LoVo (cell line): ENCODE data around the gene TSPAN9.

Experiments used
- DNase-seq: peaks from one replicate; pipeline ENCODE4 v3.0.0-alpha.2; 2016; ENCODE audit warnings: low spot score

The TSPAN9 gene

DNA sequence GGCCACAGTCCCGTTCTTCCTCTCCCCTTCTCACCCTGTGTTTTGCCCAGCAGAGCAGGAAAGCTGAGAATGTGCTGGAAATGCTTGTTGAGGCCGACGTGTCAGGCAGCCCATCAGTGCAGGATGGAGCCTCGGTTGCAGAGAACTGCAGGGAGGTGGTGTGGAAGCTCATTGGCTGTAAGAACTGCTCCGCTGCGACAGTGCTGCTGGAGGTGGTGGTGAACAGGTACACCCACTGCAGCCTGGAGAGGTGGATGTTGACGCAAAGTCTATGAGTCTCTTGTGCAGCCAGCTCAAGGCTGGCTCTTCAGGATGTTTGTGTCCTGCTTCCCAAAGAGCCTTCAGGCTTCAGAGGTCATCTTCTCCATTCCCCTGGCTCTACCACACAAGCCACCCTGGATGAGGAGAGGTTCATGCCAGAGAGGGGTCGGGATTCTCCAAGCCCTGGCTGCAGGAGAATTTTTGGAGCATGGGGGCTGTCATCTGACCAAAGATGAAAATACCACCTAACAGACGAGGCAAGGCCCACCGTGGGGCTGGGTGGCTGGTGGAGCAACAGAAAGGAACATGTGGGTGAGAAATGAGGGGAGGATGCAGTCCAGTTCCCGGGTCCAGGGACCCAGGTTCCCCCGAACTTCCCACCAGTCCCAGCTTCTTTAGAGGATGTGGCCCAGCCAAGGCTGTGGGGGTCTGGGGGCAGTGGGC is 239.7 kb downstream of the TSPAN9 start:
- no peak for DNase-seq

DNA sequence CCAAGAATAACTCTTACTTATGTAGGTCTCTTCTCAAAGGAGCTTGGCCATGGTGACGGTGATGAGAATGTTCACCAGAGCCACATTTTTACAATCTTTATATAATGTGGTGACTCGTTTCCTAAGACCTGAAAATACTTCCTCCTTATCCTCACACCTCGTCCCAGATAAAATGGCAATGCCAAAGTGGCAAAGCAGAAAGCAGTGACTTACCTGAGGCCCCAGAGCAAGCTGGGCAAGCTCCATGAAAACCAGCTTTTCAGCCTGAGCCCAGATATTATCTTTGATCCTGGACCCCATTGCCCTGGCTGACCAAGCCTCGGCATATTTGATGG is 240.3 kb downstream of the TSPAN9 start:
- DNase-seq, result no peak

DNA sequence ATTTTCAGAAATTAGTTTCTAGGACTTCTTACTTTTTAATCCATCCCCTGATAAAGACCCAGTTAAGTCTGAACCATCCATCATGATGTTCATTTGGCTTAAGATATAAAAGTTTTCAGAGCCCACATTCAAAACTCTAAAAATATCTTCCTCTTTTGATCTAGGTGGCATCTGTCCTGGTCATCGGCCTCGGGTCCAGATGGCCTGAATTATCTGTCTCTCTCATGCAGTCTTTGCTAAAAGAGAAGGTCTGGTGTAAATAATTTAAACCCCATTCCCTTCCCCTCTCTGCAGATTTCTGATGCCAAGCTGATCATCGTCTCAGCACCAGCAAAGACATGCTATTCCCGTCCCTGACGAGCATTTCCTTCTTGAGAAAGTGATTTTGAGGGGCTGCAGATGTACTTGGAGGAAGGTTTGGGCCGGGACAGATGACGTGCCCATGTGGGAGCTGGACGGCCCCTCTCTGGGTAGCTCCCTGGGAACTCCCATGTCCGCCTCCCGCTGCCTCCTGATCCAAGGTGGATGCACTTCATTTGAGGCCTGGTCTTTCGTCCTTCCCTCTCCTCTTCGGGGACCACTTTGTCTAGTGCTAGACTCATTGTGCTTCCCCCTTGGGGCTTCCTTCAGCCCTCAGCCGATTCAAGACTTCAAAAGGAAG is 240.8 kb downstream of the TSPAN9 start:
- no peak for DNase-seq

DNA sequence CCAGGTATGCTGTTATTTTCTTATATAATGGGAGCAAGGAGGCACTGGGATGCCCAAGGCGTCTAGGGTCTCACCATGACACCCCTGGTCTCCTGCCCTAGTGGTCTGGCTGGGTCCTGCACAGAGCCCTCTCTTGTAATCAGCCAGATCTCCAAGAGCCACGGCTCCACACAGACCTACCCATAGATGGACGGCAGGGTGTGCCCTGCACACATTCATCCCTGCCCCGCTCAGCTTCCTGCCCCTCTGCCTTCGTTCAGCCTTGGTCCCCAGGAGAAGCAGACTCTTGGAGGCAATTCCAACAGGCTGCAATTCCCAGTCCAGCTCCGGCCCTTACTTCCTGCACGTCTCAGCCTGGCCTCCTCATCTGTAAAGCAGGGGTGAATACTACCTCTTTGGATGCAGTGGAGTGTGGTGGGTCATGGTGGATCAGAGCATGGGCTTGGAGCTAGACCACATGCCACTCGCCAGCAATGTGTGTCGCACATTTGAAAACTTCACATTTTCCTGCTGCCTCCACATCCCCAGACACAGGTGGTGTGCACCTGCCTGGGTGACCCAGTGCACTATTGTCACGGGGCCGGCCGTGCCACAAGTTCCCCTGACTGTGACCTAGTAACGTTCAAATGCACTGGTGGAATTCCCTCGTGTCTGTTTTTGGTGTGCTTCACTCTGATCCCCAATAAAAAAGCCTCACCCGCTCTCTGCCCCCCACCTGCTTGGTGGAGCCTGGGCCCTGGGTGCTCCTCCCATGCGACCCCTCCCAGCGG is 242.7 kb downstream of the TSPAN9 start:
- no peak for DNase-seq

DNA sequence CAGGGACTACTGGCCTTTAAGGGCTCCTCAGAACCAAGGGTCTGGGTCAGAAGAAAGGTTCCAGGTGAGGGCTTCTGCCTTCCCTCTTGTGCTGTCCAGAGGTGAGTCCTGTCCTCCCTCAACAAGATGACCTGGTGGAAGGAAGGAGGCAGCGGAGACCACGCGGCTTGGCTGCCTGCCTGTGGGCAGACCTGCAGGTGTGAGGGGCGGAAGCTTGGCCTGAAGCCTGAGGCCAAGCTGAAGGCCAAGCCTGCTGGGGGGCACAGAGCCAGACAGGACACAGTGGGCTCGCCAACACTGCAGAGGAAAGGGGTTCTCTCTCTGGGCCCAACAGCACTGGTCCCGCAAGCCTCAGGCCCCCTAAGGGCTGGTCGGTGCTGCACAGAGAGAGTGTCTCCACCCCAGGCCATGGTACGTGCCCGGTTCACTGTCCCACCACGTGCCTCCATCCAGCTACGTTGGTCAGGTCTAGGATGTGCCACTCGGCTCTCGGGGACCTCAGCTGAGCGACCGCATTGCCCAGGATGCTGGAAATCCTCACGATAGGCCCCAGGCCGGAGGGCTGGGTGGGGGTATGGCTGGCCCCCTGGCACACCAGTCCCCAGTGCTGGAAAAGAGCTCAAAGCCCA is 243.8 kb downstream of the TSPAN9 start:
- no peak for DNase-seq

DNA sequence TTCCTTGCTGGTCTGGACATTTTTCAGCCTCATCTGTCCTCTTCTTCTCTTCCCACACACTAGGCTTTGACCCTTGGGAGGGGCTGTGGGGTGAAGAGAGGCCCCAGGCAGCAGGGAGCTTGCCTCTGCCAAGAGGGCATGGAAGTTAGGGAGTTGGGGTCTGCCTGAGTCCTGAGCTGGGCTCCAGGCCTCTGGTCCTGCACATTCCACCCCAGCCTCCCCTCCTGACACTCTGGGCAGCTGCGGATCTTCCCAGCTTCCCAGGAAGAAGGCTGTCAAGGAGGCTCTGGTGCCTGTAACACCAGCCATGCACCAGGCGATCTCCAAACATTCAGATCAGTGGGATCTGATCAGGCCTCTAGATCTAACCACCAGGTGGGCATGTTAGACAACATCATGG is 244.7 kb downstream of the TSPAN9 start:
- DNase-seq, result no peak

DNA sequence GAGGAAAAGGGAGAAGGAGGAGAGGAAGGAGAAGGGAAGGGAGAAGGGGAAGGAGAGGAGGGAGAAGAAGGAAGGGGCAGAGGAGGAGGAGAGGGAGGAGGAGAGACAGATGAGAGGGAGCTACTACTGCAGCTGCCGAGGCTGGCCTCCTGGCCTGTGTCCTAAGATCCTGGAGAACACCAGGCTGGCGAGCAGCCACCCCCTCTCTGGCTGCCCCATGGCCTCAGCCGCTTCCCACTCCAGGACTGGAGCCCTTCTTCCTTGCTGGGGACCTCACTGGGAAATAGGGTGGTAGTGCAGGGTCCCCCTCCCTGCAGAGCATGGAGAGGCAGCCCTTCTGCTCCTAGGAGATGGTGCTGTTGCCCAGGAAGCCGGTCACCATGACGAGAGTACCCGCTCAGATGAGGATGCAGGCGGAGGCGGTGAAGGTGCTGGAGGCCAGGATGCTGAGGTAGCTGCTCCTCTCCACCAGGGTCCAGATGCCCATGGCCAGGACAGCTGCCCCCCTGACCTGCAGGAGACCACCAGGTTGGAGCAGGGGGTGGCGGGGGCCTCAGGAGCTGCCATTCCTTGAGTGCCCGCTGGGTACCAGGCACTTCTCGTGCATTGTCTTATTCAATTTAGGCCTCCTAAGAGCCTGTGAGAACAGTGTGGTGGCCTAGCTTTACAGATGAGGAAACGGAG is 246.0 kb downstream of the TSPAN9 start:
- no peak for DNase-seq

DNA sequence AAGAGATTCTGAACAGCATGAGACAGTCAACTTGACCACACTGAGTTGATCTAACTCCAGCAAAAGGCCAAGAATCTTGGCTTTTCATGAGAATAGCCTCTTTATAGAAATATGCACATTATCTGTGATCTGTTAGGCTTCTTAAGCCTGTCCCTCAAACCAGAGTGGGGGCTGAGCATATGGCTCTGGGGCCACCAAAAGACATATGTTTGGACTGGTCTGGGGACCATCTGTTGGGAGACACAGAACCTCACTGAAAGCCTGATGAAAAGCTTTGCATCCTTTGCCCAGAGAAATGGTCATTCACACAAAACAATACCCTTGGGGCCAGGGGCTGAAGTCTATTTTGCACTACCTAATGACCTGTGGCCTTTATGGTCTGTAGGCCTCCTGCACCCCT is 248.6 kb downstream of the TSPAN9 start:
- DNase-seq, result no peak

DNA sequence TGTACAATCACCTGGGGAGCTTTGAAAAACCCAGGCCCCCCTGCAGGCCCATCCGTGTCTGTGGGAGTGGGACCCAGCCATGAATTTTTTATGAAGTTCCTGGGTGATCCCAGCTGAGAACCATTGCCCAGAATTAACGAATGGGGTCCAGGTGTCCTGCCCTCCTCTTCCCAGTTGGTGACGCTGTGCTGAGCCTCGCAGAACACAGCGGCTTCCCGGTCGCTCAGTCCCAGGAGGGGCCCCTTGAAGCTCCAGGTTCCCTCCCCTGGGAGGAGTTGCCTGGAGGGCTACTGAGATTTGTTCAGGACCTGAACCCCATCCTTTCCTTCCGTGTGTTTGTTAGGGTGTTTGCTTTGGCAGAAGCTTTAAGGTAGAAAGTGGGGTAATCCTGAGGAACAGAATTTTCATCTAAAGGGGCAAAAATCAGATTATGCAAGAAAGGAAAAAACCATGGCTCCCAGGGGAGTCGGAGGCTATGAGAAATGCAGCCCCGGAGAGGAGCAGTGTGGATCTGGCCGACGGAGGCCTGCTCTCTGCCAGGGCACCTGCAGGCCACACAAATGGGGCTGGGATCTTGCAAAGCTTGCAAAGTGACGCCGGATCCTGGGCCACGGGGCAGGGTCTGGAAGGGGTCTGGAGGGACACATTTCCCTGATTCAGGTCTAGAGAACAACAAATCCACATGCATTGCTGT is 249.1 kb downstream of the TSPAN9 start:
- no peak for DNase-seq

DNA sequence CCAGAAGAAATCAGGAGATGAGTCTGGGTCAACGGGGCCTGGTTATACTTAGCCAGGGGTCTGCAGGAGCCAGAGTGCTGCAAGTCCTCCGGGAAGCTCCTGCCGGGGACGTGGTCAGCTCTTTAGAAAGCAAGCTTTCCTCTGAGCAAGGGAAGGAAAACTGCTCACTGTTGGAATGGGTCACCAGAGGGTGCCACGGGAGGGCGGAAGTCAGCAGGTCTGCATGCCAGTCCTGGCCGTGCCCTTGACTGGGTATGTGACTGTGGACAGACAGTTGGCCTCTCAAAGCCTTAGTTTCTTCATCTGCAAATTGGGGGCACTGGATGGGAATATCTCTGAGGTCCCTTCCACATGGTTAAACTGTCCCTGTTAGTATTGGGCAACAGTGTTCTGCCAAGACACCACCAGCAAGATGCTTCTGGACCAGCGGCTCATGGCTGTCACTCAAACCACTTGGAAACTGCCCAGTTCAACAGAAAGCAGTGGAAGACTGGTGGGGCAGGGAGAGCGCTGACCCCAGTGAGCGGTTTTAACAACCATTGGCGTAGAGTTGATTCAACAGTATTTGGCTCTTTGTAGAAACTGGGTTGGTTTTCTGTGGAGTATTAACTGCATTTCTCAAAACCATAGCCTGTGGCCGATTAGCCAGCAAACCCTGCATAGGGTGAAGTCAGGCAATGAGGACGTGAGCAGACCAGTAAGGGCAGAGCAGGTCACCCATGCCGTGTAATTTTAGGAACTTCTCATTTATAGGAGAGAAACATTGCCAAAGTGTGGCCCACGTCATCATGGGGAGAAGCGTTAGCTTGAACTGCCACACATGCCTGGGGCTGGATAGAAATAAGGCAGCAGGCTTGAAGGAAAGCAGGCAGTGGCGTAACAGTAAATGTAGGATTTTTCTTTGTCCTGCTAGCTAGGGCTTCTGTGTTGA is 249.9 kb downstream of the TSPAN9 start:
- DNase-seq, result no peak

DNA sequence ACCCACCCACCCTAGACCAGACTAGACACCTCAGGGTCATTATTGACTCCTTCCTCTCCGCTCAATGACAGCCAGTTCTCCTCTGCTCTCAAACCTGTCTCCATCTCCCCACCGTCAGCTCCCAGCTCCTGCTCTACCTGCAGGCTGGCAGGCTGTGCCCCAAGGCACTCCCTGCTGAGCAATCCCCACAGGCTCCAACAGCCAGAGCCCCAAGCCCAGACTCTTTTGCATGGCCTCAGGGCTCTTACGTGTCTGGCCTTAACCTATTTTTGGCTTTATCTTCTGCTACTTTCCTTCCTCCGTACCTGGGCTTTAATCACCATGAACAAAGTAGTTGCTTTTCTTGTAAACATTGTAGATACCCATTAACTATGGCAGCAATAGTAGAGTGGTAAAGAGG is 250.9 kb downstream of the TSPAN9 start:
- DNase-seq, result no peak

DNA sequence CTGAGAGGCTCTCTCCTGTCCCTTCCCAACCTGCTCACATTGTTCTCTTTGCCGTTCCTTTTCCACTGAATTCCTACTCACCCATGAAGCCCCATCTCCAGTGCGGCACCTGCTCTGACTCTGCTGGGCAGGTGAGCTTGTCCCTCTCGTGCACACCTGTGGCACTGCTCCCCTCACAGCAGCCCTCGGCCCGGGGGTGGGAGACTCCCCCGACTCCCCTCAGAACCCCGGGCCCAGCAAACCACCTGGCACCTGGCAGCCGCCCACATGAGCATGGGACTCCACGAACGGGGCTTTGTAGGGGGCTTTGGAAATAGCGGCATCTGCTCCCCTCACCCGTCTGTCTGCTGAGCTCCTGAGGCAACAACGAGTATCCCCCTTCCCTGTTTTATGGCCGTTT is 251.4 kb downstream of the TSPAN9 start:
- no peak for DNase-seq

DNA sequence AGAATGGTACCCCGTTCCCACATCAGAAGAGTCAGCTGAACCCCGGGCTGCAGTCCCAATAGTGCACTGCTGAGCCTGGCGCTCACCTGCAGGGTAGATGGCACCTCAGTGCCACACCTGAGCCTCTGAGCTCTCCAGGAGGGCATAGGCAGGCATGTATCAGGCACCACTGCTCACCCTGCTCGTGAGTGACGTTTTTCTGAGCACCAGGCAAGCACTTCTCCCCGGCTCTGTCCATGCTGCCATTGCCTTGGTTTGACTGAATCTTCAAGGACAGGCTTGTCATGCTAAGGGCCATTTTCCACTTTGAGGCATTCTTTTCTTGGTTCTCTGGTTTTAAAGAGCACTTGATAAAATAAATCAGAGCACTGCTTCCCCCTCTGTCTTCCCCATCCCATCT is 252.2 kb downstream of the TSPAN9 start:
- DNase-seq, result no peak

DNA sequence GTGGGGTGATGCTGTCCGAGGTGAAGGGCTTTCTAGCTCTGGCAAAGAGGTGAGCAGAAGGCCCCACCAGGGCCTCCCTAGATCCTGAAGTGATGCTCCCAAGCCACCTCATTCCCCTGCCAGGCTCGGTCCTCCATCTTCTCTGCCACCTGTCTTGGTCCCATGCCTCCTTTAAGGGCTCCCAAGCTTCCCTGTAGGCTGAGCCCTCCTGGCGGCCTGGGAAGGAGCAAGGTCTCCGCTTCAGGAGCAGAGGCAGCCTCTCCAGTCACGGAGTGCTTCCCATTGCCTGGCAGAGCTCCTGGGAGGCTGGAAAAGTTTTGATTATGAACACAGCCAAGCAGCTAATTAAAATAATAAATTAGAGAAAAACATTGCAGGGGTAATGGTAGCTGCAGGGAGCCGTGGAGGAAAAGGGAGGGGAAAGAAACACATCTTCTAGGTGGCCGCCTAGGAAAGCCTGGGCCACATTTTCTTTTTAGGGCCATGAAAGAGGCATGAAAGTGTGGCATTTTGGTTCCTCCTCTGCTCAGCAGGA is 253.9 kb downstream of the TSPAN9 start:
- no peak for DNase-seq

DNA sequence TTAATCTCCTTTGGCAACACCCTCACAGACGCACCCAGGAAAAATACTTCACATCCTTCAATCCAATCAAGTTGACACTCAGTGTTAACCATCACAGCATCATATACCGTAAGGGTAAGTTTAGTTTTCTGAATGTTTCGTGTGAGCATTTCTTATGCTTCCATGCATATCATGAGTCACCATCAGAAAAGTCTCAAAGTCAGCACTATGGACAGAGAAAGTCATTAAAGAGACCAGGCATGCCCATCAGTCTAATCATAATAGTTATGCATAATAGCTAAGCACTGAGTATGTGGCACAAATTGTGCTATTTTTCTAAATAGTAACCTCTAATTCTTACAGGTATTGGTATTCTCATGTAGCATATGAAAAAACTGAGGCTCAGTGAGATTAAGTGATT is 255.0 kb downstream of the TSPAN9 start:
- DNase-seq, result no peak

DNA sequence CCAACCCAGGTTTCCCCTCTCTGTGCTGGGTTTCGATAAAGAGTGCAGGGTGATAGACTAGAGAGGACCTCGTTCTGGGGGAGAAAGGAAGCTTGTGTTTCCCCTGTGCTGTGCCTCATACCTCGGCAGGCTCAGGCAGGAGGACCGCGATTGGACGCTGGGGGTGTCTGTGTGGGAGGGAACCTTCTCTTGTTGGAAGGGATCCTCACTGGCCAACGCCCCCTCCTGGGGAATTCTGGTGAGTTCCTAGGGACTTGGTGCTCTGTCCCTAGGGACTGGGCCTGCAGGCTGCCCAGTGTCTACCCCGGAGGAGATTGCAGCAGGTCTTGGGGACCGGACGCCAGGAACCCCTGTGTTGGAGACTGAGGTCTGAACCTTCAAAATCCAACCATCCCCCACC is 256.4 kb downstream of the TSPAN9 start:
- no peak for DNase-seq

DNA sequence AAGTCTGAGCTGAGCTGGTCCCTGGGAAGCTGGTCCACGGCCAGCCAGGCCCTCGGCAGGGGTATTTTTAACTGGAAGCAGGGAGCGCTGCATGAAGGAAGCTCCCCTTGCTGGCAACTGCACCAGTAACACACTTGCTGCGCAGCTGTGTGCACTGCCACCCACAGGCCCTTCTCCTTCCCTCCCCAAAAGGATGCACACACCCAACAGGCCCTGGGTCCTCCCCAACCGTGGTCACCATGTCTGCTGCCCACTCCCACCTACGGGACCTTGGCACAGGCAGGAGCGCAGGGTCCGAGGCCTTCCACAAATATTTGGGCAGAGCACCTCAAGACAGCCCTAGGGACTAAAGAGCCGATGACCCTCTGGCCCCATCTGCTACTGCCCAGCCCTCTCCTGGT is 256.8 kb downstream of the TSPAN9 start:
- no peak for DNase-seq

DNA sequence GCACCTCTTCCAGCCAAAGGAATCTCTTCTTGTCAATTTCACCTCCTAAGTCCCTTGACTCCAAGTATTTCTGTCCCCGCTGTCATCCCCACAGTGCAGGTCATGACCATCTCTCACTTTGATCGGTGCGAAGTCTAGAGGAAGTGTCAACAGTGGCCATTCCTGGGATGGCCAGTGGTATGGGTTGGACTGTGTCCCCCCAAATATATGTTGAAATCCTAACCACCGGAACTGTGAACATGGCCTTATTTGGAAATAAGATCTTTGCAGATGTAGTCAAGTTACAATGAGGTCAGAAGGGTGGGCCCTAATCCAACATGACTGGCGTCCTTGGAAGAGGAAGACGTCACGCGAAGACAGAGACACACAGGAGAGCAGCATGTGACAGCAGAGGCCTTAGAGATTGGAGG is 257.9 kb downstream of the TSPAN9 start:
- no peak for DNase-seq
